Measurements from ENCODE around the gene AFF3. TPM values are rescaled to one million over a fixed set of nuclear protein-coding genes. Genes with fewer than 3 reads are reported as not detected.
"Not testable (repeated sequence)": the region's sequence is repeated elsewhere in the genome, so short reads cannot be mapped to it uniquely, and the experiment has no call there.

AFF3 gene
- total RNA-seq, 1 donor from 2014 or later: not detected

GRCh38 chr2:100107440-100107839 is 35.0 kb downstream of the AFF3 start:
- DNase-seq (ENCODE audit: low read depth): no peak

DNA sequence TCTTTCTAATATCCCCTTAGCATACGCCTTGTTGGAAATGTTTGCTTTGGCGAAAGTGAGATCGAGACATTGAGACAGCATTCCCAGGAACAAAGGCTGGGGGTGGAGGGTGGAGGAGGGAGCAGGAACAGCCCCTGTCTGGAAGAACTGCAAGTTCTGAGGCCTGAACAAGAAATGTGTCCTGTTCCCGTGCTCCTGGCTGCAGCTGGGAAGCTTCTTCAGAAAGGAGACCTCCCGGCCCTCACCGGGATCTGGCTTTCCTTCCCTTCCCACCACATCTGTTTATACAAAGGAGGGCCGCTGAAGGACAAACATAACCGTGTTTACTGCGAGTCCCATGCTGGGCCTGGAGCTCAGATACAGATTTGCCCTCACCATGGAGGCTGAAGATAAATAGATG is 35.9 kb downstream of the AFF3 start:
- DNase-seq (ENCODE audit: low read depth): no peak

DNA sequence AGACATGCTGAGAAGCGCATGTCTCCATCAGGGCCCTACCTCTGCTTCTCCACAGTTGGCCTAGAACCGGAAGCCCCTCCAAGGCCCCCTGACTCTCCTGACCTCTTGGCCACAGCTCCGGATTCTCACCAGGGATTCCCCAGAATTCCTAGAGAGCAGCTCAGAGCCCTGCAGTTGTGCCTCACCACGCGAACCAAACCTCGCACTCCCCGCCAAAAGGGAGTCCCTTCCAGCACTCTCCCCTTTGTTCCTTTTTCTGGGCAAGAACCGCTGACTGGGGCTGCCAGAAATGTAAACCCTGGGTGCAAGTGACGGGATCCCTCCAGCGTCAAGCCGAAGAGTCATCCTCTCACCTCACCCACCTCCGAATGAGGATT is 36.7 kb downstream of the AFF3 start:
- no peak for DNase-seq (ENCODE audit: low read depth)

DNA sequence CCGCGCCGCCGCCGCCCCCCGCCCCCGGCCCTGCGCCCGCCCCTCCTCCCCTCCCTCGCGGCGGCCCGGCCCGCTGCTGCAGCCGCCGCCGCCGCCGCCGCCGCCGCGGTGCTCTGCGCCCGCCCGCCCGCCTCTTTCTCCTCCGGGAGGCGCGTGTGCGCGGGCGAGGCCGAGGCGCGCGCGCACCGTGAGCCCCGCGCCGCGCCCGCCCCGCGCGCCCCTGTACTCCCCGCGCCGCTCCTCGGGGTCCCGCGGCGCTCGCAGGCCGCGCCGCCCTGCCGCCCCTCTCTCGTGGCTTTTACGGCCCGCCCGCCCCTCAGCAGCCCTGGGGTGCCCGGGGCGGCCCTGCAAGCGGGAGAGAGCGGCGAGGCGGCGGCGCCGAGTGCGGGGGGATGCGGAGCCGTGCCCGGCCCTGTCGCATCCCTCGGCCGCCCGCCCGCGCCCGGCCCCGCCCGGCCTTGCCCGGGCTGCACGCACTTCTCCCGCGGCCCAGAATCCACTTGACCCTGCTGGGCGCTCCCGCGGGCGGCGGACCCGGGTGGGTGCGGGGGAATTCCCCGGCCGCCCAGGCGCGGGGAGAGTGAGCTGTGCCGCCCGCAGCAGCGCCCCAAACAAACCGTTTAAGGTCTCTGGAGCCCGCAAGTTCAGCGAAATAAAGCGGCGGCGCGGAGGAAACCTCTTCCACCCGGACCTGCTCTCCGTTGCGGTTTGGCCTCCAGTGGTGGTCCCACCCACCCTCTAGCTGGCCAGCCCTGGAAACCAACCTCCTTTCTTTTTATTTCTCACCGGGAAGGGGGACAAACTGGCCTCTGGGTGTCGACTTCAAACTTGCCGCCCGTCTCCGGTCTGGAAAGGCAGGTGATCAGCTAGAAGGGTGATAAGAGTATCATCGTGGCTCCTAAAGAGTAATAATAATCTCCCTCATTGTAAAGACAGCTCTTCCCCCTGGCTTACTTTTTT is 37.4 kb downstream of the AFF3 start:
- no peak for DNase-seq (ENCODE audit: low read depth)

DNA sequence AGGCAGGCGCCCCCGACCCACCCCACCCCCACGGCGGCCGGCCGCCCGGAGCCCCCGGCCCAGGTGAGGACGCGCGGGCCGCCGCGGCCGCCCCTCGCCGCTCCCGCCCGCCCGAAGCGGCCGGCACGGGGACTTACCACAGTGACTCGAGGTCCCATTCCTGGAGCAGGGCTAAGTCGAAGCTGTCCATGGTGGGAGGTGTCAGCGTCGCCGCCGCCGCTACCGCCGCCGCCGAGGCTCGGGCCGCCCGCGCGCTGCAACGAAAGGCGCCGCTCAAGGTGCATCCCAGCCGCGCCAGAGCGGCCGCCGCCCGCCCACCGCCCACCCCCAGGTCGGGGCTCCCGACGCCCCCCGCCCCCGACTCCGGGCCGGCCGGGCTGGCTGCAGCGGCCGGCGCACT is 38.1 kb downstream of the AFF3 start:
- DNase-seq (ENCODE audit: low read depth): not testable (repeated sequence)

- DNase-seq (ENCODE audit: low read depth): not testable (repeated sequence)
These were observed 38.7 kb downstream of the AFF3 start for GRCh38 chr2:100103527-100104252.

DNA sequence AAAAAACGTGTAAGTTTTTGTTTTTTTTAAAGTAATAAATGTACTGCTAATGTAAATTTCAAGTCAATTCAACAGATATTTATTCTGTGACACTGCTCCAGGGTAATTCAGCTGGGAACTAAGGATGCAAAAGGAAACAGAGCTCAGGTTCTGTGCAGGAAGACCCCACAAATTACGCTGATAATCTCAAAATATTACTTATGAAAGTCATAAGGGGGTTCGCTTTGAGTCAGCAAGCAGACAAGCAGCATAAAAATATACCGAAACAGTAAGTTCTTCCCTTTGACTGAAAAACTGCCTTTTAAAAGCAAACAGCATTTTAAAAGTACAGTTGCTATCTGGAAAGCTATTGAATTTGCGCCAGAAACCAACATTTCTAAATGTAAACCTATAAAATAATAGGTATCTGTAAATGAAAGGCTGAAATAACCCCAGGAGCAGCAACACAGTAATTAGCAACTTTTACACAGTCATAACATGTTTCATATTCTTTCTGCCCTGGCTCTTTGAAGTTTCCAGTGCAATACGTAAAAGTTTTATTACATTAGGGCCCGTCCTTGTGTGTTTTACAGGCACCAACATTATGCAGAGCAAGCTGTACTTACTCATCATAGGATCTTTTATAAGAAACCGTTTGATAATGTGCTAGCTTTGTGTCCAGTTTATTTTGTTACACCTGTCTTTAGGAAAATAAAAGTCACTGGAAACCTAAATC is 39.8 kb downstream of the AFF3 start:
- not testable (repeated sequence) for DNase-seq (ENCODE audit: low read depth)

GRCh38 chr2:100098855-100099254 is 43.5 kb downstream of the AFF3 start:
- not testable (repeated sequence) for DNase-seq (ENCODE audit: low read depth)

GRCh38 chr2:100097611-100098294 is 44.6 kb downstream of the AFF3 start:
- DNase-seq (ENCODE audit: low read depth): not testable (repeated sequence)

DNA sequence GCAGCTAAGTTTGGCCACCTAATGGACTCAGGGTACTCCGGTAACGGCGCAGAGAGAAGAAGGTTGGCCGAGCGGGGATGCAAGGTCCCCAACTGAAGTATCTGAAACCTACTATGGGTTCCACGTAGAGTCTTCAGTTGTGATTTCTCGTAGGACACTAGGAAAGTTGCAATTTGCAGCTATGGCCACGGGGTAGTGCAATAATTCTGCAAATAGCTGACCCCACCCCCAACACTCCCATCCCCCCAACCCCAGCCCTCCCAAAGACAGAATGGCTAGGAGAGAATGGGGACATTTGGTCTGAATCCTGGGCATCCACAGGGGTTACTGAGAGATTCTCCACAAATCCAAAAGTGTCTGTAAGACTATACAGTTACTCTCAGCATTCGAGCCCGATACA is 46.5 kb downstream of the AFF3 start:
- not testable (repeated sequence) for DNase-seq (ENCODE audit: low read depth)

DNA sequence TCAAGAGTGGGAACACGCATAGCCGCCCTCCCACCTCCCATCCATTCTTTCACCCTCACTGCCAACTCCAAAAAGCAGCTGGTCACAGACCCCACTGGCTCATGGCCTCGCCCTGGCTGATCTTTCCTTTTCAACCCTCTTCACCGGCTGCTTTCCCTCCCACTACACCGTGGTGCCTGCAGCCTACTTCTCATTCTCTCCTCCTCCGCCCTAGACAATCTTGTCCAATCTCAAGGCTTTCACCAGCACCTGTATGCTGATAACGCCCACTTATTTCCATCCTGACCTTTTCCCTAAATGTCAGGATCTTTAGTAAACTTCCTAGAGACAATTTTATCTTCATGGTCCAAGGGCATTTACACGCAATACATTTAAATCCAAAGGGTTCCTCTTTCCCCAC is 50.6 kb downstream of the AFF3 start:
- DNase-seq (ENCODE audit: low read depth): not testable (repeated sequence)

- DNase-seq (ENCODE audit: low read depth): not testable (repeated sequence)
These were observed 56.6 kb downstream of the AFF3 start for GRCh38 chr2:100085744-100086143.

- DNase-seq (ENCODE audit: low read depth): not testable (repeated sequence)
These were observed 58.8 kb downstream of the AFF3 start for GRCh38 chr2:100083421-100084216.

DNA sequence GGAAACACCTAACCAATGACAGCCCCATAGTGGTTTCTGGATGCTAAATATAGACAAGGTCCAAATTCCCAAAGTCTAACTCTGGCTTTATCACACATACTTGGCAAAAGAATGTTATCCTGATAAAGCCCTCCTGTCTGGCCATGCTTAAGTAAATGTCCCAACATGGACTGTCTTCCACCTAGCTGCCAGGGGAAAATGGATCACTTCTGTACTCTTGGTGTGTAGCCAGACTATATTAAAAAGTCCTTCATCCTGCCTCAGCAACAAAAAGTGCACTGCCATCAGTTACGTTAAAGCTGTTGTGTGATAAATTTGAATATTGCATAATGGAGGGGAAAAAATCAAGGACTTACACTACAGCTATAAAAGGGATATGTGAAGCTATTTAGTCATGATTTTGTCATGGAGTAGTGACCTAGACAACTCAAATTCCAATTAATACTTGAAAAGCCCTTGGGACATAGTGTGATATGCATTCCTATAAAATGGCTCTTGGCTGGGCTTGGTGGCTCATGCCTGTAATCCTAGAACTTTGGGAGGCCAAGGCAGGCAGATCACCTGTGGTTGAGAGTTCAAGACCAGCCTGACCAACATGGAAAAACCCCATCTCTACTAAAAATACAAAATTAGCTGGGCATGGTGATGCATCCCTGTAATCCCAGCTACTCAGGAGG is 60.0 kb downstream of the AFF3 start:
- DNase-seq (ENCODE audit: low read depth): not testable (repeated sequence)

DNA sequence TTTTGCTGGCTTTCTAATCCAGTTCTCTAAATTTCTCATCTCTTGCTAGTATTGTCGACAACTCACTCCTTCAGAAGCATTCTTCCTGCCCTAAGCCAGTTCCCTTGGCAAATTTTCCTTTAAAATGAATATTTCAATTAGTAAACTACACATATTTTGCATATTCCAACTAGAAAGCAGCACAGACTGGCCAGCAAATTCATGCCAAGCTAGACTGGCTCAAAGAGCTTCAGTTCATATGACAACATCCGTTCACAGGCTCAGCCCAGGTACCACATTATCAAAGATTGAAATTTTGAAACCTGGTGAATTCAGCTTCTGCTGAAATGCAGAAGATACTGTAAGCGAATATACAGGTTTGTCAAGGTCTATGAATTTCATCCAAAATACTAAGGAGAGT is 64.5 kb downstream of the AFF3 start:
- DNase-seq (ENCODE audit: low read depth): no peak

- DNase-seq (ENCODE audit: low read depth): no peak
These were observed 64.9 kb downstream of the AFF3 start for GRCh38 chr2:100077456-100077855.

- no peak for DNase-seq (ENCODE audit: low read depth)
These were observed 66.9 kb downstream of the AFF3 start for GRCh38 chr2:100075532-100075931.

DNA sequence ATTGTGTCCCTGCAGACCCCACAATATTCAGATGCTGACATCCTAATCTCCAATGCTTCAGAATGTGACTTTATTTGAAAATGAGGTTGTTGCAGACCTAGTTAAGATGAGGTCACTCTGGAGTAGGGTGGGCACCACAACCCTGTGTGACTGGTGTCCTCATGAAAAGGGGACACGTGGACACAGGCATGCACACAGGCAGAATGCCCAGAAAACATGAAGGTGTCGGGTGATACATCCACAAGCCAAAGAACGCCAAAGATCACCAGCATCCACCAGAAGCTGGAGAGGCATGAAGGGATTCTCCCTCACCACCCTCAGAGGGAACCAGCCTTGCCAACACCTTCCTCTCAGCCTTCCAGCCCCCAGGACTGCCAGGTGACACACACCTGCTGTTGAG is 69.3 kb downstream of the AFF3 start:
- no peak for DNase-seq (ENCODE audit: low read depth)

DNA sequence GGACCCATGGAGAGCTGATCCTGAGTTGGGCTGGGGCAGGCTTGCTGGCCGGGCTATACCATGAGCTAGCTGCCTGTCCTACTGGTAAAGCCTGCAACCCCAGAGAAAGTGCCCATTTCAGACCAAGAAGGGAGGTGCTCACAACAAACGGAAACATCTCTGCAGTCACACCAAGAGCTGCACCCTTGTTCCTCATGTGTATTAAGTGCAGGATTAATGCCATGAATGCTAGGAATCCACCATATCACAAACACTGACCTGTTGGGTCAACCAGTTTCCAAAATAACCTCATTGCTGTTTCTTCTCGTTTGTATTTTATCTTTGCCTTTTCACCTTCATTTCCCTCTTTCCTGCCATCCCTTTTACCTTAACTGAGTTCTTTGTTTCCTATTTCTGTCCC is 69.9 kb downstream of the AFF3 start:
- no peak for DNase-seq (ENCODE audit: low read depth)
